Spleen (tissue), 11 donors: ENCODE measurements around the gene PUS7. TPM values are rescaled to one million over a fixed set of nuclear protein-coding genes. Genes with fewer than 3 reads are reported as not detected.
"Not testable (repeated sequence)": the region's sequence is repeated elsewhere in the genome, so short reads cannot be mapped to it uniquely, and the experiment has no call there.

Experiments
- DNase-seq: peaks from one replicate; pipeline ENCODE4 v3.0.0-alpha.2; 2020
- H3K27ac ChIP-seq, 8 donors: fragments of 200-600 bp; sonication (generic) in 7 of 8; 1 replicate in 4 of 8; 2 replicates in 4 of 8; pipeline versions ENCODE4 v1.5.0 to v1.8.0; 2016 to 2021; ENCODE audit warnings: inconsistent platforms in 4 of 8, mild to moderate bottlenecking in 4 of 8, moderate library complexity in 1 of 8
- H3K27me3 ChIP-seq, 7 donors: fragments of 200-600 bp; sonication (generic) in 6 of 7; replicated peaks in 1 of 7; 1 replicate in 4 of 7; 2 replicates in 3 of 7; pipeline versions ENCODE4 v1.5.0 to v1.8.0; 2016 to 2021; ENCODE audit warnings: inconsistent platforms in 3 of 7, mild to moderate bottlenecking in 1 of 7
- H3K36me3 ChIP-seq, 6 donors: fragments of 200-600 bp; sonication (generic) in 5 of 6; 1 replicate in 4 of 6; 2 replicates in 2 of 6; pipeline versions ENCODE4 v1.5.0 to v1.8.0; 2016 to 2021; ENCODE audit warnings: inconsistent platforms in 2 of 6
- H3K4me1 ChIP-seq, 6 donors: fragments of 200-600 bp; sonication (generic) in 5 of 6; 1 replicate in 3 of 6; 2 replicates in 3 of 6; pipeline versions ENCODE4 v1.5.0 to v1.8.0; 2016 to 2021; ENCODE audit warnings: inconsistent platforms in 3 of 6
- H3K4me3 ChIP-seq, 8 donors: fragments of 200-600 bp; sonication (generic) in 7 of 8; 1 replicate in 4 of 8; 2 replicates in 4 of 8; pipeline versions ENCODE4 v1.5.0 to v1.8.0; 2016 to 2021; ENCODE audit warnings: inconsistent platforms in 4 of 8, mild to moderate bottlenecking in 4 of 8, moderate library complexity in 2 of 8
- H3K9me3 ChIP-seq, 8 donors: fragments of 200-600 bp; sonication (generic) in 7 of 8; 1 replicate in 4 of 8; 2 replicates in 4 of 8; pipeline versions ENCODE4 v1.5.0 to v1.8.0; 2016 to 2021; ENCODE audit warnings: inconsistent platforms in 4 of 8
- CTCF ChIP-seq, 11 experiments: fragments of 200-600 bp in 7 of 11; fragments of 450-650 bp in 4 of 11; sonication (generic) in 4 of 11; IDR thresholded peaks in 8 of 11; conservative IDR thresholded peaks in 3 of 11; 1 replicate in 7 of 11; 2 replicates in 4 of 11; pipeline versions ENCODE4 v1.4.0 to v1.8.0; 2016 to 2021; ENCODE audit warnings: antibody characterized with exemption in 11 of 11, inconsistent platforms in 4 of 11, mild to moderate bottlenecking in 1 of 11
- POLR2A ChIP-seq, 3 donors: fragments of 450-650 bp; IDR thresholded peaks; one replicate each; pipeline ENCODE4 v1.5.1; 2017; ENCODE audit warnings: antibody characterized with exemption in 3 of 3, mild to moderate bottlenecking in 1 of 3
- POLR2AphosphoS5 ChIP-seq, 3 donors: sonication (generic); formaldehyde crosslinking; IDR thresholded peaks; one replicate each; pipeline ENCODE4 v1.5.1; 2017; ENCODE audit warnings: antibody characterized with exemption in 3 of 3
- WGBS, 5 donors: extraction: QIAGEN DNeasy Blood & Tissue Kit in 3 of 5; methylation state at CpG; one replicate each; pipeline versions ENCODE4 v1.1.5 to v1.1.7; 2013 to 2018; 5-methylcytosine and 5-hydroxymethylcytosine counted together
- intact Hi-C: fragments of 100-400 bp; cut with DNase I; formaldehyde crosslinking; loops from one replicate; pipeline ENCODE4 v1.15.0; 2023; ENCODE audit warnings: low total_unique reads
- polyA plus RNA-seq, 3 donors: library from polyadenylated mRNA; stranded (reverse); fragments of 200-250 nt; gene quantifications; one replicate each; pipeline ENCODE4 v1.2.1, GENCODE V29; 2013
- total RNA-seq, 7 donors: library from RNA; depleted of rRNA in 3 of 7; stranded (reverse); fragments of >200 nt in 3 of 7; fragmentation: NEBNext Ultra II Directional in 4 of 7; extraction: Animal tissue kit (Norgen Biotek cat#: 25700) in 4 of 7; gene quantifications; one replicate each; pipeline versions ENCODE4 v1.1.0 to v1.2.1, GENCODE V29; 2016 to 2021
- donor health status: healthy with polysubstance abuse.
- donor health status: DM: no; HTN: no; CAD: no; lungs with moderate emphysema.
- donor health status: DM: no; HTN: no; CAD: no.
- donor health status: Bipolar disorder and iron deficiency.
- donor health status: healthy.
- donor health status: DM: no; HTN: no; CAD: no.
- donor health status: DM: yes; HTN: yes; CAD: no.

Gene PUS7
- total and polyA plus RNA-seq, 10 donors: 1.5 to 10.1 (median 6.3) TPM

GRCh38 chr7:105444342-105444987, 77.6 kb downstream of the PUS7 start:
- H3K27ac ChIP-seq: peak overlapping the region in 1 of 8 donors; percentile 13
- H3K36me3 ChIP-seq: no peaks in the 10 kb centered on the region
- TF ChIP-seq POLR2A (IDR thresholded peaks at IDR 0.05): no peak
- no peak for TF ChIP-seq CTCF (IDR thresholded peaks at IDR 0.05 in 8 of 11, conservative IDR thresholded peaks at IDR 0.05 in 3 of 11)
- TF ChIP-seq POLR2AphosphoS5 (IDR thresholded peaks at IDR 0.05): no peak
- 69 to 74% (median 73%) methylated on average over 4 of the region's 4 CpGs for WGBS, 5 donors
- no peak for DNase-seq
- no peaks in the 10 kb centered on the region for H3K27me3 ChIP-seq
- H3K9me3 ChIP-seq: no peaks in the 10 kb centered on the region
- intact Hi-C loops: no loop called here
- peaks cover 0 to 60% (median 14%) of the 10 kb centered on the region in 6 donors for H3K4me1 ChIP-seq
- no peak overlapping the region for H3K4me3 ChIP-seq

- peak; percentile 80 for DNase-seq
- H3K4me3 ChIP-seq, intact Hi-C loops, H3K27me3 ChIP-seq, H3K9me3 ChIP-seq, H3K36me3 ChIP-seq: not testable (repeated sequence)
- Histone ChIP-seq H3K27ac (peak overlapping the region in 2 of 8 donors; percentile 37 to 74), H3K4me1 (peaks cover 0 to 44% (median 5%) of the 10 kb centered on the region in 6 donors)
- 73 to 93% (median 82%) methylated on average over 9 of the region's 9 CpGs for WGBS, 5 donors
Measured at GRCh38 chr7:105442214-105442613, 79.9 kb downstream of the PUS7 start.

GRCh38 chr7:105439174-105439893, 82.7 kb downstream of the PUS7 start:
- no peak overlapping the region for H3K4me3 ChIP-seq
- intact Hi-C loops: no loop called here
- WGBS, 5 donors: 75 to 85% (median 80%) methylated on average over 9 of the region's 9 CpGs
- no peaks in the 10 kb centered on the region for H3K27me3 ChIP-seq
- peak overlapping the region in 1 of 8 donors; percentile 14 for H3K27ac ChIP-seq
- no peaks in the 10 kb centered on the region for H3K9me3 ChIP-seq
- H3K36me3 ChIP-seq: no peaks in the 10 kb centered on the region
- peaks cover 0 to 17% (median 0%) of the 10 kb centered on the region in 6 donors for H3K4me1 ChIP-seq
- no peak for DNase-seq
- TF ChIP-seq POLR2AphosphoS5 (IDR thresholded peaks at IDR 0.05) (no peak), CTCF (IDR thresholded peaks at IDR 0.05 in 8 of 11, conservative IDR thresholded peaks at IDR 0.05 in 3 of 11) (peak in 1 of 11 experiments; percentile 18)

- TF ChIP-seq POLR2A (IDR thresholded peaks at IDR 0.05) (no peak), POLR2AphosphoS5 (IDR thresholded peaks at IDR 0.05) (no peak), CTCF (IDR thresholded peaks at IDR 0.05 in 8 of 11, conservative IDR thresholded peaks at IDR 0.05 in 3 of 11) (no peak)
- no peak for DNase-seq
- no peaks in the 10 kb centered on the region for H3K27me3 ChIP-seq
- H3K27ac ChIP-seq: peak overlapping the region in 1 of 8 donors; percentile 14
- intact Hi-C loops: no loop called here
- no peak overlapping the region for H3K4me3 ChIP-seq
- H3K4me1 ChIP-seq: peaks cover 0 to 12% (median 0%) of the 10 kb centered on the region in 6 donors
- WGBS, 5 donors: 85 to 95% (median 89%) methylated on average over 5 of the region's 5 CpGs
- H3K36me3 ChIP-seq: no peaks in the 10 kb centered on the region
- H3K9me3 ChIP-seq: no peaks in the 10 kb centered on the region
Measured at GRCh38 chr7:105438847-105439173, 83.3 kb downstream of the PUS7 start.
